Liver (tissue), 3 donors: ENCODE data around the gene ARHGAP8.

Experiments used
- ATF3 ChIP-seq: IDR thresholded peaks from 2 replicates; pipeline ENCODE4 v1.6.1; 2016; ENCODE audit warnings: antibody characterized with exemption
- CTCF ChIP-seq: fragments of 150-350 bp; IDR thresholded peaks from 2 replicates; pipeline ENCODE4 v1.5.1; 2017; ENCODE audit warnings: improper control_type of control experiment, low read depth, low read length; ENCODE audit not compliant: missing input control
- EGR1 ChIP-seq, 2 donors: IDR thresholded peaks; 2 replicates each; pipeline ENCODE4 v1.6.1; 2016 to 2018; ENCODE audit warnings: antibody characterized with exemption in 2 of 2, low read depth in 2 of 2
- GABPA ChIP-seq, 2 donors: IDR thresholded peaks in 1 of 2; conservative IDR thresholded peaks in 1 of 2; 2 replicates each; pipeline ENCODE4 v1.6.1; 2016; ENCODE audit warnings: antibody characterized with exemption in 2 of 2, mild to moderate bottlenecking in 1 of 2, moderate library complexity in 1 of 2
- JUND ChIP-seq, 2 donors: IDR thresholded peaks; 2 replicates each; pipeline ENCODE4 v1.6.1; 2016; ENCODE audit warnings: antibody characterized with exemption in 2 of 2
- MAX ChIP-seq: IDR thresholded peaks from 2 replicates; pipeline ENCODE4 v1.6.1; 2016; ENCODE audit warnings: antibody characterized with exemption
- RAD21 ChIP-seq, 2 donors: IDR thresholded peaks; 2 replicates each; pipeline ENCODE4 v1.6.1; 2016; ENCODE audit warnings: antibody characterized with exemption in 2 of 2, mild to moderate bottlenecking in 2 of 2
- REST ChIP-seq: IDR thresholded peaks from 2 replicates; pipeline ENCODE4 v1.6.1; 2016; ENCODE audit warnings: antibody characterized with exemption, mild to moderate bottlenecking
- SP1 ChIP-seq: IDR thresholded peaks from 2 replicates; pipeline ENCODE4 v1.6.1; 2018; ENCODE audit warnings: antibody characterized with exemption, mild to moderate bottlenecking
- TAF1 ChIP-seq: conservative IDR thresholded peaks from 2 replicates; pipeline ENCODE4 v1.6.1; 2016; ENCODE audit warnings: antibody characterized with exemption, mild to moderate bottlenecking
- YY1 ChIP-seq: IDR thresholded peaks from 2 replicates; pipeline ENCODE4 v1.6.1; 2016; ENCODE audit warnings: antibody characterized with exemption, mild to moderate bottlenecking
- ZBTB33 ChIP-seq: IDR thresholded peaks from 2 replicates; pipeline ENCODE4 v1.6.1; 2016; ENCODE audit warnings: antibody characterized with exemption
- donor health status: healthy.
- donor health status: healthy.

GRCh38 chr22:44754998-44755397, 2.6 kb downstream of the ARHGAP8 start:
- TF ChIP-seq JUND (IDR thresholded peaks at IDR 0.05) (no peak), CTCF (no peak), SP1 (no peak), GABPA (IDR thresholded peaks at IDR 0.05 in 1 of 2, conservative IDR thresholded peaks at IDR 0.05 in 1 of 2) (no peak), ZBTB33 (no peak), RAD21 (IDR thresholded peaks at IDR 0.05) (no peak), YY1 (no peak), REST (no peak), TAF1 (no peak), ATF3 (no peak), EGR1 (IDR thresholded peaks at IDR 0.05; ENCODE audit: low read depth in 2 of 2) (no peak), MAX (no peak)
